Panc1 (cell line): Measurements from ENCODE around the gene CEBPE.

ENCODE experiments used
- SIN3A ChIP-seq: IDR thresholded peaks from 2 replicates; pipeline ENCODE4 v1.6.1; 2012; ENCODE audit warnings: low read depth, mild to moderate bottlenecking, low read length, moderate library complexity, borderline replicate concordance; ENCODE audit not compliant: insufficient read depth
- TCF7L2 ChIP-seq: IDR thresholded peaks from 2 replicates; pipeline ENCODE4 v1.6.1; 2011; ENCODE audit warnings: mild to moderate bottlenecking, low read depth, low read length, inconsistent platforms

- TF ChIP-seq SIN3A (no peak), TCF7L2 (no peak)
Observed at GRCh38 chr14:23071921-23072539, 47.0 kb downstream of the CEBPE start.
